Measurements from ENCODE around the gene TTC5. TPM values are rescaled to one million over a fixed set of nuclear protein-coding genes. Genes with fewer than 3 reads are reported as not detected.

TTC5 gene
- total and polyA plus RNA-seq, 2 donors (not counting 1 experiment from before 2014, with no cell fraction given): 22.0 to 22.4 TPM

DNA sequence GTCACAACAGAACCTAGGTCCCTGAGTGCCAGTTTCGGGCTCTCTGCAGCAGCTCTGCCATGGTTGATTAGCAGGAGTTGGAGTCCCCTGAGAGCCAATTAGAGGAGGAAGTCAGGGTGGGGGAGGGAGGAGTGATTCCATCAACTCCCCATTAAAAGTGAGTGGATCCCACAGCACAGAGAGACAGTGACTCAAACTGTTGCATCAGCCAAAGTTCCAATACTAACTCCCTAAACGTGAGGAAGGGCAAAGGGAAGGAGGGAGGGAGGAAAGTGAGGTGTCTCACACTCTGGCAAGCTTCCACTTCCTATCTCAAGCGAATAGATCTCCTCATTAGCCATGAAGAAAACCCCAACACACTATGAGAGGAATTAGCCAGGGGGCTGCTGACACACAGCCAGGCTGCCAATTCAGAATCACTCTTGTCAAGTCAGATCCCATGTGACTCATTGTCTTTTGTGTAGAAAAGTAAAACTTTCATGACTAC lies 43.1 kb downstream of the TTC5 start:
- TF ChIP-seq, protein P1, sequence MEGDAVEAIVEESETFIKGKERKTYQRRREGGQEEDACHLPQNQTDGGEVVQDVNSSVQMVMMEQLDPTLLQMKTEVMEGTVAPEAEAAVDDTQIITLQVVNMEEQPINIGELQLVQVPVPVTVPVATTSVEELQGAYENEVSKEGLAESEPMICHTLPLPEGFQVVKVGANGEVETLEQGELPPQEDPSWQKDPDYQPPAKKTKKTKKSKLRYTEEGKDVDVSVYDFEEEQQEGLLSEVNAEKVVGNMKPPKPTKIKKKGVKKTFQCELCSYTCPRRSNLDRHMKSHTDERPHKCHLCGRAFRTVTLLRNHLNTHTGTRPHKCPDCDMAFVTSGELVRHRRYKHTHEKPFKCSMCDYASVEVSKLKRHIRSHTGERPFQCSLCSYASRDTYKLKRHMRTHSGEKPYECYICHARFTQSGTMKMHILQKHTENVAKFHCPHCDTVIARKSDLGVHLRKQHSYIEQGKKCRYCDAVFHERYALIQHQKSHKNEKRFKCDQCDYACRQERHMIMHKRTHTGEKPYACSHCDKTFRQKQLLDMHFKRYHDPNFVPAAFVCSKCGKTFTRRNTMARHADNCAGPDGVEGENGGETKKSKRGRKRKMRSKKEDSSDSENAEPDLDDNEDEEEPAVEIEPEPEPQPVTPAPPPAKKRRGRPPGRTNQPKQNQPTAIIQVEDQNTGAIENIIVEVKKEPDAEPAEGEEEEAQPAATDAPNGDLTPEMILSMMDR (conservative IDR thresholded peaks at IDR 0.05 in 1 of 2, IDR thresholded peaks at IDR 0.05 in 1 of 2; ENCODE audit: low read depth in 1 of 2, low read length in 2 of 2): no peak
- TF ChIP-seq EZH2 (IDR thresholded peaks at IDR 0.05; ENCODE audit: low read length, missing control alignments): no peak
- no peaks in the 10 kb centered on the region for H3K36me3 ChIP-seq (ENCODE audit: control insufficient read depth, insufficient read depth, low read length)
- H2AFZ ChIP-seq (ENCODE audit: low read length): peak overlapping the region; percentile 26
- H3K4me3 ChIP-seq (replicated peaks in 1 of 4; ENCODE audit: control extremely low read depth in 1 of 4, insufficient read depth in 1 of 4, low read depth in 3 of 4, low read length in 4 of 4): no peak overlapping the region
- no peaks in the 10 kb centered on the region for H3K4me1 ChIP-seq (ENCODE audit: control insufficient read depth, extremely low read depth, insufficient read depth, low read length)
- H3K27ac ChIP-seq (ENCODE audit: insufficient read depth, low read length): no peak overlapping the region
- no peaks in the 10 kb centered on the region for H3K79me2 ChIP-seq (ENCODE audit: control insufficient read depth, insufficient read depth, low read length)
- H3K27me3 ChIP-seq (ENCODE audit: control insufficient read depth, insufficient read depth, low read length): no peaks in the 10 kb centered on the region
- no peaks in the 10 kb centered on the region for H3K9me3 ChIP-seq (ENCODE audit: control insufficient read depth, insufficient read depth, low read depth, low read length)
- no peak overlapping the region for H3K9ac ChIP-seq (ENCODE audit: insufficient read depth, low read length)
- DNase-seq (ENCODE audit: low read depth in 2 of 2): peak; percentile 15 to 33
- no peaks in the 10 kb centered on the region for H4K20me1 ChIP-seq (ENCODE audit: control insufficient read depth, extremely low read depth, insufficient read depth, low read length)
- no peak overlapping the region for H3K4me2 ChIP-seq (ENCODE audit: extremely low read depth, insufficient read depth, low read length)

- H3K27ac ChIP-seq (ENCODE audit: insufficient read depth, low read length): no peak overlapping the region
- no peak overlapping the region for H3K4me3 ChIP-seq (replicated peaks in 1 of 4; ENCODE audit: control extremely low read depth in 1 of 4, insufficient read depth in 1 of 4, low read depth in 3 of 4, low read length in 4 of 4)
- H3K79me2 ChIP-seq (ENCODE audit: control insufficient read depth, insufficient read depth, low read length): no peaks in the 10 kb centered on the region
Observed at GRCh38 chr14:20247646-20248246, 58.0 kb downstream of the TTC5 start.

More at GRCh38 chr14:20247646-20248246, 58.0 kb downstream of the TTC5 start:
- no peak for DNase-seq (ENCODE audit: low read depth in 2 of 2)
- no peaks in the 10 kb centered on the region for H3K27me3 ChIP-seq (ENCODE audit: control insufficient read depth, insufficient read depth, low read length)
- no peak overlapping the region for H3K4me2 ChIP-seq (ENCODE audit: extremely low read depth, insufficient read depth, low read length)
- no peaks in the 10 kb centered on the region for H3K36me3 ChIP-seq (ENCODE audit: control insufficient read depth, insufficient read depth, low read length)
- TF ChIP-seq EZH2 (IDR thresholded peaks at IDR 0.05; ENCODE audit: low read length, missing control alignments): no peak
- no peak overlapping the region for H3K9ac ChIP-seq (ENCODE audit: insufficient read depth, low read length)
- no peaks in the 10 kb centered on the region for H4K20me1 ChIP-seq (ENCODE audit: control insufficient read depth, extremely low read depth, insufficient read depth, low read length)
- H2AFZ ChIP-seq (ENCODE audit: low read length): no peak overlapping the region
- H3K9me3 ChIP-seq (ENCODE audit: control insufficient read depth, insufficient read depth, low read depth, low read length): no peaks in the 10 kb centered on the region
- no peaks in the 10 kb centered on the region for H3K4me1 ChIP-seq (ENCODE audit: control insufficient read depth, extremely low read depth, insufficient read depth, low read length)

Other genes with a start within 250 kb of the TTC5 start
- gene OR4L1, start 245.9 kb downstream of the TTC5 start, total RNA-seq: not detected in 2 replicates
- not detected in 2 replicates for gene OR4L1, start 245.9 kb downstream of the TTC5 start, polyA plus RNA-seq
- gene OR4K17, start 195.2 kb downstream of the TTC5 start, total RNA-seq: not detected in 2 replicates
- not detected in 2 replicates for gene OR4K17, start 195.2 kb downstream of the TTC5 start, polyA plus RNA-seq
- gene OR4N5, start 167.1 kb downstream of the TTC5 start, total RNA-seq: not detected in 2 replicates
- gene OR4N5, start 167.1 kb downstream of the TTC5 start, polyA plus RNA-seq: not detected in 2 replicates
- not detected in 2 replicates for gene OR11G2, start 115.1 kb downstream of the TTC5 start, total RNA-seq
- not detected in 2 replicates for gene OR11G2, start 115.1 kb downstream of the TTC5 start, polyA plus RNA-seq
- gene OR11H6, start 82.2 kb downstream of the TTC5 start, total RNA-seq: not detected in 2 replicates
- gene OR11H6, start 82.2 kb downstream of the TTC5 start, polyA plus RNA-seq: not detected in 2 replicates
- gene OR11H7, start 77.0 kb downstream of the TTC5 start, total RNA-seq: not detected in 2 replicates
- not detected in 2 replicates for gene OR11H7, start 77.0 kb downstream of the TTC5 start, polyA plus RNA-seq
- gene OR11H4, start 66.7 kb downstream of the TTC5 start, total RNA-seq: not detected in 2 replicates
- not detected in 2 replicates for gene OR11H4, start 66.7 kb downstream of the TTC5 start, polyA plus RNA-seq
- gene CCNB1IP1, start 27.3 kb upstream of the TTC5 start, total RNA-seq: 77.5 and 110 TPM in 2 replicates
- gene CCNB1IP1, start 27.3 kb upstream of the TTC5 start, polyA plus RNA-seq: 33.3 and 48.5 TPM in 2 replicates
- gene PARP2, start 37.7 kb upstream of the TTC5 start, total RNA-seq: 5.6 and 6.6 TPM in 2 replicates
- 16.9 and 28.7 TPM in 2 replicates for gene PARP2, start 37.7 kb upstream of the TTC5 start, polyA plus RNA-seq
- gene TEP1, start 107.5 kb upstream of the TTC5 start, total RNA-seq: 15.2 and 21.6 TPM in 2 replicates
- 7.4 and 10.5 TPM in 2 replicates for gene TEP1, start 107.5 kb upstream of the TTC5 start, polyA plus RNA-seq
- gene KLHL33, start 130.2 kb upstream of the TTC5 start, total RNA-seq: 0.26 and 1.5 TPM in 2 replicates
- 0.09 and 0.17 TPM in 2 replicates for gene KLHL33, start 130.2 kb upstream of the TTC5 start, polyA plus RNA-seq
- gene OSGEP, start 148.9 kb upstream of the TTC5 start, total RNA-seq: 29.5 and 34.0 TPM in 2 replicates
- gene OSGEP, start 148.9 kb upstream of the TTC5 start, polyA plus RNA-seq: 18.1 and 26.2 TPM in 2 replicates
- 66.6 and 86.5 TPM in 2 replicates for gene APEX1, start 149.3 kb upstream of the TTC5 start, total RNA-seq
- 187 and 278 TPM in 2 replicates for gene APEX1, start 149.3 kb upstream of the TTC5 start, polyA plus RNA-seq
- gene PIP4P1, start 155.5 kb upstream of the TTC5 start, total RNA-seq: 24.7 and 30.9 TPM in 2 replicates
- gene PIP4P1, start 155.5 kb upstream of the TTC5 start, polyA plus RNA-seq: 34.9 and 39.5 TPM in 2 replicates
- gene PNP, start 163.5 kb upstream of the TTC5 start, total RNA-seq: 4.4 and 6.9 TPM in 2 replicates
- gene PNP, start 163.5 kb upstream of the TTC5 start, polyA plus RNA-seq: 25.7 and 54.5 TPM in 2 replicates
- not detected in 2 replicates for gene RNASE10, start 199.6 kb upstream of the TTC5 start, total RNA-seq
- not detected in 2 replicates for gene RNASE10, start 199.6 kb upstream of the TTC5 start, polyA plus RNA-seq